HG03469 (cell line): ENCODE measurements around the gene LRRK1.

ENCODE experiments used
- ATAC-seq: cut with Tn5 transposase; IDR thresholded peaks from one replicate; pipeline ENCODE4 v1.9.1; 2021; ENCODE audit warnings: mild to moderate bottlenecking, moderate library complexity, moderate number of reproducible peaks; ENCODE audit not compliant: unreplicated experiment

The LRRK1 gene

DNA sequence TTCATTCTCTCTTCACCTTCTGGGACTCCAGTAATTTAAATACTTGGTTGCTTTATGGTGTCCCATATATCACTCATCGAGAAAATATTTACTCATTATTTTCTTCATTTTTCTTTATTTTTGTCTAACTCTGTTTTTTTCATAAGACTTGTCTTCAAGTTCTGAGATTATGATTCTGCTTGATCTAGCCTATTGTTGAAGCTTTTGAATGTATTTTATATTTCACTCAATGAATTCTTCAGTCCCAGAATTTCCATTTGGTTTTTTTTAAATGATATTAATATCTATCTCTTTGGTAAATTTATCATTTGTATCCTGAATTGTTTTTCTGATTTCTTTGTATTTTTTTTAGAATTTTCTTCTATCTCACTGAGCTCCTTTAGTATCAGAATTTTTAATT is 117.0 kb downstream of the LRRK1 start:
- ATAC-seq: no peak

DNA sequence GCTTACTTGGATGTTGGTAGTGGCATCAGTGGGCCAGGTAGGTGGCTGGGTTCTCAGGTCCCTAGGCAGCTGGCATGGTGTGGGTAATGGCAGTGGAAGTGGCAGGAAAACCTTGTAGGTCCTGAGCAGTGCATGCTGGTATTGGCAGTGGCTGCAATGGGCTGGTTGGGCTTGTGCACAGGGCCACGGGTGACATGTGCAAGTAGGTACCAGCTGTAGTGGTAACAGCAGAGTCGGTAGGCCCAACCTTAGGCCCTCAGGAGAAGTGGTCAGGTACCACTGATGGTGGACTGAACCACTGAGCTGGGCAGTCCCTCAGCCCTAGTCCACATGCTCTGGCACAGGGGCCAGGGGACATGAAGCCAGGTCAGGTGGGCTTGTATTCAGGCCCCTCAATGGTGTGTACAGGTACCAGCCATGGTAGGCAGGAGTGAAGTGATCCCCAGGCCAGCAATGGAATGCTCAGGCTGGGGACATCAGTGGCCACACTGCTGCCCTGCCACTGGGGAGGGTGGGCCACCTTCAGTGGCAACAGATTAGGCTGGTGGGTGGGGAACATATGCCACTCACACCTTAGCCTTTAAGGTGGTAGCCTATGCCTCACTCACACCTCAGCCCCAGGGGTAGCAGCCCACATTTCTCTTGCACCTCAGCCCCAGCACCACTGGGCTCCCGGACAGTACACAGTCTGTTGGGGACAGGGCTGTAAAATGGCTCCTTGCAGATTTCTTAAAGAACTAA is 118.1 kb downstream of the LRRK1 start:
- ATAC-seq: no peak

DNA sequence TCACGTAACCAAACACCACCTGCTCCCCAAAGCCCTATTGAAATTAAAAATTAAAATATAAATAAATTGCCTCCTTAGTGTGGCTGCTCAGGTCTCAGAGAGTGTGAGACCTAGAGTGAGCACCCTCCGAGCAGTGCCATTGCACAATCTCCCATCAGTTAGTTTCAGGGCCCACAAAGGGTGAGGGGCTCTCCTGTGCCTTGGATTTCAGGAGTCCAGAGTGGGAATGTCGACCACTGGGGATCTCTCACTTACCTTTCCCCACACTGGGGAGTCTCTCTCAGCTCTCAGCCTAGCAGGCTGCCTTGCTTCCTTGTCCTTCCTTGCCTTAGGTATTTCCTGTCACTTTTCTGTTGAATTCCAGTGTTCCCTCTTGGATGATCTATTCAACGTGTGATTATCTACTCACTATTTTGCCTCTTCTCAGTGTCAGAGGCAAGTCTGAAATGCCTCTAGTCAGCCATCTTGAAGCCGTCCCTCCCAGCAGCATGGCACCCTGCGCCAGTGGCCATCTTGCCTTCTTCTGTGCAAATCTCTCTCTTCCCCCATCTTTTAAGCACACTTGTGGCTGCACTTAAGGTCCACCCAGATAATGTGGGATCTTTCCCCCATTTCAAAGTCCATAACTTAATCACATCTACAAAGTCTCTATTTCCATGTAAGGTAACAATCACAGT is 119.3 kb downstream of the LRRK1 start:
- no peak for ATAC-seq

DNA sequence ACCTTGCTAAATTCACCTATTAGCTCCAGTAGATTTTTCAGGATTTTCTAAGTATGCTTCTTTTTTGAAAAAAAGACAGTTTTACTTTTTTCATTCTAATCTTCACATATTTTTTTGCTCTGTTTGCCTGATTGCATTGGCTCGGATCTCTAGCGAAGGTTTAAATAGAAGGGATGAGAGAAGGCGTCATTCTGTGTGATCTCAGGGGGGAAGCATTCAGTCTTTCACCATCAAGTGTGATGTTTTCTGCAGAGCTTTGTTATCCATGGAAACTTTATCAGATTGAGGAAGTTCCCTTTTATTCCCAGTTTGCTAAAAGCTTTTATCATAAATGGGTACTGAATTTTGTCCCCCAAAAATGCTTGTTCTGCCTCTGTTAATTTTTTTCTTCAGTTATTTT is 120.3 kb downstream of the LRRK1 start:
- ATAC-seq: no peak

DNA sequence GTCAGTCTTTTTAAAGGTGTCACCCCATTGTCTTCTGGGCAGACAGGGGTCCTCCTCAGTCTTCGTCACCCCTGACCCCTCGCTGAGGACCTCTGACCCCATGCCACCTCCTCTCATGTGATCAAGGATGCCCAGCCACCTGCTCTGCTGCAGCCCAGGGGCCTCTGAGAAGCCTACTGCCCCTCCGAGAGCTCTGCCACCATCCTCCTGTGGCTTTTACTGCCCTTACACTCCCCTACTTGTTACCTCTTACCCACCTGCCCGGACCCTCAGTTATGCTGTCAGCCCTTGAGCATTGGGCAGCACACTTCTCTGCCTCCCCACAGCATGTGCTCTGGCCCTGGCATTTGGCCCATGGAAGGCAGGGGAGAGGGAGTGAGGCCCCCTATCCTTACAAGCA is 123.2 kb downstream of the LRRK1 start:
- no peak for ATAC-seq

DNA sequence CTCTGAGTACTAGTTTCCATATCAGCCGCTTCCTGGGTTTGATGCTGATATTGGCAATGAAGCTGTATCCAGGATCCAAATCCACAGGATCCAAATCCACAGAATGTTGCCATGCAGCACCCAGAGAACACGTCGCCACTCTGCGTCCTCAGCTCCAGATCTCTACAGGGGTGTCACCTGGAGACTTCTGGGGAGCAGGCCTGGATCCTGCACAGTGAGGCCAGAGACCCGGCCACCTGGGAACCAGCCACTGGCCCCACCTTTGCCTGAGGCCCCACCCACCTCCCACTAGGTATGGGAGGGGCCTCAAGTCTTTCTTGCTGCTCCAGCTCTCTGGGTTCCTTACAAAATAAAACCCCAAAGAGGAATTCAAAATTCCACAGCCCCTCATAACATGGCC is 123.9 kb downstream of the LRRK1 start:
- ATAC-seq: no peak

DNA sequence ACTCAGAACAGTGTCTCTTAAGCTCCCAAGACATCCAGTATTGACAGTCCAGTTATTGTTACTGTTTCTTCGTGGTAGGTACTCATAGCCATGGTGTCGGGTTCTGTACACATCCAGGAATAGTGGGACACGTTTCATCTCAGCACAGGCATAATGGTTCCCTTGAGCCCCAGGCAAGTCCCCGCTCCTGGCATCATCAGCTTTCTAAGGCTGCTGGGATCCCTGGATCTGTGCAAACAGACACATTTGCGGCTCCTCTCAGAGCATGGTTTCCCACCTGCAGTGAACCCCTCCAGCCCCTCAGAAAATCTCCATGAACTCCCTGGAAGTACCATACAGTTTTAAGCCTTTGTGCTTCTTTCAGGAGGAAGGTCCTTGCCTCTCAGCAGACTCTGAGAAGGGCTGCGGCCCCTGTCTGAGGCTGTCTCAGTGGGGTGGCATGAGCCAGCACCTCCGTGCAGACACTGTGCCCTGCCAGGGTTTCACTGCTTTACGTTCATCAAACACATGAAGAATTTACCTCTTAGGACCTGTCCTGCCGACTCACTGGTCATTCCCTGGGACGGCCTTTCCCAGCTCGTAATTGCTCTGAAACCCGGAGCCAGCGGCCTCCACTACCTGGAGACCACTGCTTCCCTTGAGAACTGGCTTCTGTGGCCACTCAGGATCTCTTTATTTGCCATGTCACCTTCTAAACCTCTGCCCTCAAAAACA is 124.9 kb downstream of the LRRK1 start:
- ATAC-seq: no peak

DNA sequence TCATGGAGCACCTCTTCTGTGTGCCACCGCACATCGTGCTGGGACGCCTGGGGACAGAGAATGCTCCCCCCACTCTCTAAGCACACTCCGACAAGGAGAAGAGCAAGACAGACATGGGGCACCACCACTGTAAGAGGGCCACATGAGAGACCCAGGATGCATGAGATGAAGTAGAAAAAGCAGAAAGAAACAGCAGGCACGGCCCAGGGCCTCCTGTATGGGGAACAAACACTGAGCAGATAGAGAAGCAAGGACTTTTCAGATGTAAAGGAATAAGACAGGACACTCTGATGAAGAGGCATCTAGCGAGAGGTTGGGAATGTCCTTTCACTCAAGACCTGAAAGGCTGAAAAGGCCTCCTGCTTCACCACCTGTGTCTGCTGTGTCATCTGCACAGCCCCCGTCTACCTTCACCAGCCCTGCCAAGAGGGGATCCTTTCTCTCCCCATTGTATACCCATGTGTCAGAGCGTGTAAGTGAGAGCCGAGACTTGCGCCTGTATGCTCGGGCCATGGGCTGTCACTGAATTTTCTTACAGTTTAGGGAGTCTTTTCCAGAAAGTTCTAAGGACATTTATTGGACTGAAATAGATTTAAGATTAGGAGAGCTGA is 125.6 kb downstream of the LRRK1 start:
- no peak for ATAC-seq

DNA sequence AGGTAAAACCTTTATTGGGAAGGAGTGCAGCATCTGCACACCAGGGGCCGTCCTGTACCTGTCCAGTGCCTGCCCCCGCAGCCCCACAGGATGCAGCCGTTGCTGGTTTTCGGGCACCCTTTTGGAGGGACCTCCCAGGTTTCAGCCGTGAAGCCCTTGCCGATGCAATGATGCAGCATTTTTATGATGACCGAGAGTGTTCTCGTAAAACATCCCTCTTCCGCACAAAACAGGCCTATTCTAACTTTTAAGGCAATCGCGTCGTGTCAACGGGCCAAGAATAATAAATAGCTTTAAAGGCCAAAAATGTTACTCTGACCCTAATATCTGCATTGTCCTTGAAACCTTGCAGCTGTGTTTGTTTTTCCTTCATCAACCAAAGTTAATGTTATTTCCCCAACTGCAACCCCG is 126.1 kb downstream of the LRRK1 start:
- ATAC-seq: no peak

DNA sequence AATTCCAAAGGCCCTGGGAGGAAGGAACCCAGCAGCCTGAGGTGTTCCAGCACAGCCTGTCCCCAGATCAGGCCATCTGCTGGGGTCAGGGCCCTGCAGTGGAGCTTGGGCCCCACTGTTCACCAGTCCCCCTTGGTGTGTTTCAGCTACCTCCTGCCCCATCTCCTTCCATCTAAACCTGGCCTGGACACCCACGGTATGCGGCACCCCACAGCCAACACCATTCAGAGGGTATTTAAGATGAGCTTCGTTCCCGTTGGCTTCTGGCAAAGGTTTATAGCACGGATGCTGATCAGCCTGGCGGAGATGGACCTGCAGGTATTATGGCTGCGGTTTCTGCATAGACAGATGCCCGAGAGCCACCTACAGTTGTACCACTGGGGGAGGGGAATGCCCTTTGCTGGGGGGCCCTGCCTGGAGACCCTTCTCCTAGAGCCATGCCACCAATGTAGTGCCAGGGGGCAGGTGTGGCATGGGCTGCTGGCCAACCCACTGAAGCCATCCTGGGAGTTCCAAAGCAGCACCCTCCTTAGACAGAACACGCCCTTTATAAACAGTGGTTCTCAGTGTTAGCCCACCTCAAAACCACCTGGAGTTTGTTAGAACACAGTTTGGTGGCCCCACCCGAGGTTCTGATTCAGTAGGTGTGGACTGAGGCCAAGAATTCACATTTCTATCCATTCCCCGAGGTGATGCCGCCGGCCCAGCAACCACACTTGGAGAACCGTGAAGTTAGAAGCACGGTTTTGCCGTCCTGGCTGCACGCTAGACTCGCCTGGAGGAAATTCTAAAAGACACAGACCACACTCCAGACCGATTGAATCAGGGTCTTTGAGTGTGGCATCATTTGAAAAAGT is 126.9 kb downstream of the LRRK1 start:
- no peak for ATAC-seq

DNA sequence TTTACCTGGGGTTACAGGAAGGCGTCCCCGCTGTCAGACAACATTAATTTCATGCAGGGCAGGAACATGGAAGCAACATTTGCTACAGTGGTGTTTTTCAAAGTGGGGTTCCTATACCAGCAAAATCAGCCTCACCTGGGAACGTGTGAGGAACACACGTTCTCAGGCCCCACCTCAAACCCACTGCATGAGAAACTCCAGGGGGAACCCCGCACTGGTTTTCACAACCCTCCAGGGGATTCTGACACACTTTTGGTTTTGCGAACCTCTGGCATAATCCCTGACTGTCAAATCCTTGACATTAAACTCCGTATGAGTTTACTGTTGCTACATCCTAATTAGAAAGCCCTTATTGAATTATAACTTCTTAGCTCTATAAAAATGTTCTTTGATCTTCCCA is 127.7 kb downstream of the LRRK1 start:
- no peak for ATAC-seq

DNA sequence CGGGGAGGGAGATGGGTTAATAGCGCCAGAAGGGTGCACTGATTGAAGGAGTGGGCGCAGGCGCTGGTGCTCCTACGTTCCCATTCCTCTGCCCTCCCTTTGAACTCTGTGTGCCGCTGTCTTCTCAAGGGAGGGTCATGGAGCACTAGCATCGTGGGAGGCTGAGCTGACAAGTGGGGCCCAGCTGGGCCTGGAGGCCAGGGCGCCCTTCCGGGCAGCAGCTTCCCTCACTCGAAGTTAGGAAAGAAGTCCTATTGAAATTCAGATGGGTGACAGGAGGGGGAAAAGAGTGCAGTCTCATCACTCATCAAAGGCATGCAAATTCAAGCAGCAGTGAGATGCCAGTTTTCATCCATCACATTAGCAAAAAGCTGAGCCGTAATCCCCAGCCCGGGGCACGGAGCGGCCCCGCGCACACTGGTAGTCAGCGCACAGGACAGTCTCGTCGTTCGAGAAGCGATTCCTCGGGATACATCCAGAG is 128.2 kb downstream of the LRRK1 start:
- ATAC-seq: no peak

DNA sequence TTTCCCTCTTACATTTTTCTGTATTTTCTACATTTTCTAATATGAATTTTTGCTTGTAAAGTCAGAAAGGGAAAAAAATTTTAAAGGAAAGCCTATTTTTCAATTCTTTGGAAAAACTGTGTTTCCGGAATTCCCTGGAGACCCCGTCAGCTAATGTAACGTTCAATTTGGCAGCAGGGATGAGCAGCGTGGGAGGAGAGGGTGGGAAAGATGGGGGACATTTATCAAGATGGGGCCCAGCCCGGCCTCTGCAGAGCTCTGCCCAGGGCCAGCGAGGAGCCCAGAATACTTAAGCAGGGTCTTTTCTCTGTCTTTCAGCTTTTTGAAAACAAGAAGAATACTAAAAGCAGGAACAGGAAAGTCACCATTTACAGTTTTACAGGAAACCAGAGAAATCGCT is 129.0 kb downstream of the LRRK1 start:
- no peak for ATAC-seq

DNA sequence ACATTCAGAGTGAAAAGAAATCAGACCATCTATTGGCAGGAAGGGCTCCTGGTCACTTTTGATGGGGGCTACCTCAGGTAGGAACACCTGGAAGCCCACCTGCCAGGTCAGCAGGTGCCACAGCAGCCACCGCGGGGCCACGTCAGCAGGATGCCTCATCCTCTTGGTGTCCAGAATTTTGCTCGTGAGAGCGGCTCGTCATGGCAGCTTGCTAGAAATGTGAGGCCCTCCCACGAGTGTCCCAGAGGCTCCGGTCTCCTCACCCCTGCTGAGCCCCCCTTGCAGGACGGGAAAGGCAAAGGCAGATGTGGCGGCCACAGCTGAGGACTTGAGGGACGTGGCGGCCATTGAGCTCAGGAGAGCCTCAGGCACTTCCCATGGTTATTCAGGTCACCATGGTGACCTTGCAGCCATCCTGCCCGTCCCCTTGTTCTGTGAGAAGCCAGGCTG is 129.4 kb downstream of the LRRK1 start:
- no peak for ATAC-seq

DNA sequence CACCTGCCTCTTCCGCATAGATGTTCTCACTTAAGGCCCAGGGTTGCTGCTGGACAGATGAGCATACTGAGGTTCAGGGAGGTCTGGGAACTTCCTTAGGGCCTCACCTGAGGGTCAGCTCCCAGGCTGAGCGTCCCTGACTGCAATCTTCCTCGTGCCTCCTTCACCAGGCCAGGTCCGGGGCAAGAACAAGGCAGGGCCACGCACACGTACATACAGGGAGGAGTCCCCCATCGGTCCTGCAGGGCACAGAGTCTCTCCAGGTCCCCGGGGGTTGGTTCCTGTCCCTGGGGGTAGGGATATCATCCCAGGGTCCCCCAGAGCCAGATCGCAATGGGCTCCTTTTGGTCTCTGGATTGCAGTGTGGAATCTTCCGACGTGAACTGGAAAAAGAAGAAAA is 130.1 kb downstream of the LRRK1 start:
- ATAC-seq: no peak

DNA sequence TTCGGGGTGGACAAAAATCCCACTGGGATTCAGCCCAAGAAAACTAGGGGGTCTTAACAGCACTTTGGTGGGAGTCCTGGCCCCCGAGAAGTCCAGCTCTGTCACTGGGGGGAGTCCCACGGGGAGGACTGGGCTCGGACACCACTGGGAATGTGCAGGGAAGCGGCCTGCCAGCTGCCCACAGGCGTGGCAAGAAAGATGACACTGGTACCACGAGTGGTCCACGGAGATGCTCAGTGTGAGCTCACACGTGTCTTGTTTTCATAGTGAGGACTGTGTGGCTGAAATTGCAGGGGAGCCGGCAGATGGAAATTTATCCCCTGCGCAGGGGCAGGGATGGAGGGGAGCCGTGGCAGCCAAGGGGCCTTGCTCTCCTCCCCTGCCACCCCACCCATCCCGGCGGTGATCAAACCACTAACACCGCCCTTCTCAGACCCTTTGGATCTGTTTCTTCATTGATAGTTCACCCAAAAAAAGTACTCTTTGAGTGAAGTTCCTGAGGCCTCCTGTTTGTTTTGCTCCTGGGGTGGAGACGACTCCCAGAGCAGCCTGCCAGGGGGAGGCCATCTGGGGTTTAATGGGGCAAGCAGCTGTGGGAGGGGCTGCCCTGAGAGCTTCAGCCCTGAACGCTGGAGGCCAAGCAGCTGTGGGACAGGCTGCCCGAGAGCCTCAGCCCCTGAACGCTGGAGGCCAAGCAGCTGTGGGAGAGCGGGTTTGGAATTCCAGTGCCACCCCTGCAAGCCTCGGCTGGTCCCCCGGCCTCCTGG is 130.9 kb downstream of the LRRK1 start:
- ATAC-seq: no peak

DNA sequence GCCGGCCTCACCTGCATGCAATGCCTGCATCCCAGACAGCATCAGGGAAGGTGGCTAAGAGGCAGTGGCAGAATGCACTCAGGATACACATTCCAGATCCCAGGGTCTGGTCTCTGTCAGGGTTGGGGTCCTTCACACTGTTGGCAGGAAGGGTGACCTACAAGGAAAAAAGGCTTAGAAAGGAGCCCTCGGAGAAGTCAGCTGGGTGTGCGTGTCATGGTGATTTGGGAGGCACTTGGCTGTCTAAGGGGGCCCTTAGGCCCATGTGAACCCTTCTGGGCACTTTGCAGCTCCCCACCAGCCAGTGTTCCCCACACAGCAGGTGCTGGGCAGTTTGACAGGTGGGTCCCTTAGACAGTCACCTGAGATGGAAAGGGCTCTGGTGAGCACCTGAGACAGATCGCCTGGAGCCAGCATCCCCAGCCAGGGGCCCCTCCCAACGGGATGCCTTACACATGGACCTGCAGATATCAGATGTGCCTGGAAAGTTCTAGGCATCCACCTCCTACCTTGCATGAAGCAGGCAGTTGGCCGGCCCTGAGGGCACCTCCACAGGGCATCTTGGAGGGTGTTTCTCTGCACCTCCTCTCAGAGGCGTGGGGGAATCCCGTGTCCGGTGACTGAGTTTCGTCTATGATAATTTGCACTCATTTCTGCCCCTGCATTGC is 131.6 kb downstream of the LRRK1 start:
- ATAC-seq: no peak

DNA sequence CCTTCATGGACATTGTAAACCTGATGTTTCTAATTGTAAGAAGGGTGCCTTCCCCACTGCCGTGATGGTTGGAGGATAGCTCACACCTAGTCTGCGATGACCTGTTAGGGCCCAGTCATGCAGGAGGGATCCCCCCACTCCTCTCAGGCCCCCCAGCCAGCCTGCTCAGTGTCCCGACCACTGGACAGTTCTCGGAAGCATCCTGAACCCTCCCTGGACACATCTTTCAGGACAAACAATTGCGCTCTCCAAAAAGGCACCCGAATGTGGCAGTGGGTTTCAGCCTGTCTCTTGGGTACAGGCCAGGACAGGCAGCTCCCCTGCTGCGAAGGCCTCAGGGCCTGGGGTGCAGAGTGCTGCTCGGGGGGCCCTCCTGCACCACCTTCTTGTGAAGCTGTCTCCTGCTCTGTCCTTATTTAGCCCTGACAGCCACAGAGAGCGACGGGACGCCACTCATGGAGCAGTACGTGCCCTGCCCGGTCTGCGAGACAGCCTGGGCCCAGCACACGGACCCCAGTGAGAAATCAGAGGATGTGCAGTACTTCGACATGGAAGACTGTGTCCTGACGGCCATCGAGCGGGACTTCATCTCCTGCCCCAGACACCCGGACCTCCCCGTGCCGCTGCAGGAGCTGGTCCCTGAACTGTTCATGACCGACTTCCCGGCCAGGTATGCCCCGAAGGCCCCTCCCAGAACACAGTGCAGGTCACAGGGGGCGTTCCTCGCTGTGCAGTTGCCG is 132.3 kb downstream of the LRRK1 start:
- ATAC-seq: no peak
